Spleen (tissue), 11 donors: Measurements from ENCODE around the gene ERC2. TPM values are rescaled to one million over a fixed set of nuclear protein-coding genes. Genes with fewer than 3 reads are reported as not detected.

ENCODE experiments used
- DNase-seq: peaks from one replicate; pipeline ENCODE4 v3.0.0-alpha.2; 2020
- H3K27ac ChIP-seq, 8 donors: fragments of 200-600 bp; sonication (generic) in 7 of 8; 1 replicate in 4 of 8; 2 replicates in 4 of 8; pipeline versions ENCODE4 v1.5.0 to v1.8.0; 2016 to 2021; ENCODE audit warnings: inconsistent platforms in 4 of 8, mild to moderate bottlenecking in 4 of 8, moderate library complexity in 1 of 8
- H3K27me3 ChIP-seq, 7 donors: fragments of 200-600 bp; sonication (generic) in 6 of 7; replicated peaks in 1 of 7; 1 replicate in 4 of 7; 2 replicates in 3 of 7; pipeline versions ENCODE4 v1.5.0 to v1.8.0; 2016 to 2021; ENCODE audit warnings: inconsistent platforms in 3 of 7, mild to moderate bottlenecking in 1 of 7
- H3K36me3 ChIP-seq, 6 donors: fragments of 200-600 bp; sonication (generic) in 5 of 6; 1 replicate in 4 of 6; 2 replicates in 2 of 6; pipeline versions ENCODE4 v1.5.0 to v1.8.0; 2016 to 2021; ENCODE audit warnings: inconsistent platforms in 2 of 6
- H3K4me1 ChIP-seq, 6 donors: fragments of 200-600 bp; sonication (generic) in 5 of 6; 1 replicate in 3 of 6; 2 replicates in 3 of 6; pipeline versions ENCODE4 v1.5.0 to v1.8.0; 2016 to 2021; ENCODE audit warnings: inconsistent platforms in 3 of 6
- H3K4me3 ChIP-seq, 8 donors: fragments of 200-600 bp; sonication (generic) in 7 of 8; 1 replicate in 4 of 8; 2 replicates in 4 of 8; pipeline versions ENCODE4 v1.5.0 to v1.8.0; 2016 to 2021; ENCODE audit warnings: inconsistent platforms in 4 of 8, mild to moderate bottlenecking in 4 of 8, moderate library complexity in 2 of 8
- H3K9me3 ChIP-seq, 8 donors: fragments of 200-600 bp; sonication (generic) in 7 of 8; 1 replicate in 4 of 8; 2 replicates in 4 of 8; pipeline versions ENCODE4 v1.5.0 to v1.8.0; 2016 to 2021; ENCODE audit warnings: inconsistent platforms in 4 of 8
- POLR2A ChIP-seq, 3 donors: fragments of 450-650 bp; IDR thresholded peaks; one replicate each; pipeline ENCODE4 v1.5.1; 2017; ENCODE audit warnings: antibody characterized with exemption in 3 of 3, mild to moderate bottlenecking in 1 of 3
- POLR2AphosphoS5 ChIP-seq, 3 donors: sonication (generic); formaldehyde crosslinking; IDR thresholded peaks; one replicate each; pipeline ENCODE4 v1.5.1; 2017; ENCODE audit warnings: antibody characterized with exemption in 3 of 3
- WGBS, 5 donors: extraction: QIAGEN DNeasy Blood & Tissue Kit in 3 of 5; methylation state at CpG; one replicate each; pipeline versions ENCODE4 v1.1.5 to v1.1.7; 2013 to 2018; 5-methylcytosine and 5-hydroxymethylcytosine counted together
- intact Hi-C: fragments of 100-400 bp; cut with DNase I; formaldehyde crosslinking; loops from one replicate; pipeline ENCODE4 v1.15.0; 2023; ENCODE audit warnings: low total_unique reads
- polyA plus RNA-seq, 3 donors: library from polyadenylated mRNA; stranded (reverse); fragments of 200-250 nt; gene quantifications; one replicate each; pipeline ENCODE4 v1.2.1, GENCODE V29; 2013
- total RNA-seq, 7 donors: library from RNA; depleted of rRNA in 3 of 7; stranded (reverse); fragments of >200 nt in 3 of 7; fragmentation: NEBNext Ultra II Directional in 4 of 7; extraction: Animal tissue kit (Norgen Biotek cat#: 25700) in 4 of 7; gene quantifications; one replicate each; pipeline versions ENCODE4 v1.1.0 to v1.2.1, GENCODE V29; 2016 to 2021
- TF ChIP-seq, protein P1 (sequence below), 11 experiments: fragments of 200-600 bp in 7 of 11; fragments of 450-650 bp in 4 of 11; sonication (generic) in 4 of 11; IDR thresholded peaks in 8 of 11; conservative IDR thresholded peaks in 3 of 11; 1 replicate in 7 of 11; 2 replicates in 4 of 11; pipeline versions ENCODE4 v1.4.0 to v1.8.0; 2016 to 2021; ENCODE audit warnings: antibody characterized with exemption in 11 of 11, inconsistent platforms in 4 of 11, mild to moderate bottlenecking in 1 of 11
- donor health status: healthy with polysubstance abuse.
- donor health status: DM: no; HTN: no; CAD: no; lungs with moderate emphysema.
- donor health status: DM: no; HTN: no; CAD: no.
- donor health status: Bipolar disorder and iron deficiency.
- donor health status: healthy.
- donor health status: DM: no; HTN: no; CAD: no.
- donor health status: DM: yes; HTN: yes; CAD: no.

ERC2 gene
- total and polyA plus RNA-seq, 10 donors = 0.04 to 4.9 (median 0.39) TPM

- H3K9me3 ChIP-seq = peaks cover 0 to 14% (median 8%) of the 10 kb centered on the region in 8 donors
- 81 to 90% (median 90%) methylated on average over 5 of the region's 5 CpGs for WGBS, 5 donors
- no peaks in the 10 kb centered on the region for H3K4me1 ChIP-seq
- TF ChIP-seq, protein P1, sequence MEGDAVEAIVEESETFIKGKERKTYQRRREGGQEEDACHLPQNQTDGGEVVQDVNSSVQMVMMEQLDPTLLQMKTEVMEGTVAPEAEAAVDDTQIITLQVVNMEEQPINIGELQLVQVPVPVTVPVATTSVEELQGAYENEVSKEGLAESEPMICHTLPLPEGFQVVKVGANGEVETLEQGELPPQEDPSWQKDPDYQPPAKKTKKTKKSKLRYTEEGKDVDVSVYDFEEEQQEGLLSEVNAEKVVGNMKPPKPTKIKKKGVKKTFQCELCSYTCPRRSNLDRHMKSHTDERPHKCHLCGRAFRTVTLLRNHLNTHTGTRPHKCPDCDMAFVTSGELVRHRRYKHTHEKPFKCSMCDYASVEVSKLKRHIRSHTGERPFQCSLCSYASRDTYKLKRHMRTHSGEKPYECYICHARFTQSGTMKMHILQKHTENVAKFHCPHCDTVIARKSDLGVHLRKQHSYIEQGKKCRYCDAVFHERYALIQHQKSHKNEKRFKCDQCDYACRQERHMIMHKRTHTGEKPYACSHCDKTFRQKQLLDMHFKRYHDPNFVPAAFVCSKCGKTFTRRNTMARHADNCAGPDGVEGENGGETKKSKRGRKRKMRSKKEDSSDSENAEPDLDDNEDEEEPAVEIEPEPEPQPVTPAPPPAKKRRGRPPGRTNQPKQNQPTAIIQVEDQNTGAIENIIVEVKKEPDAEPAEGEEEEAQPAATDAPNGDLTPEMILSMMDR (IDR thresholded peaks at IDR 0.05 in 8 of 11, conservative IDR thresholded peaks at IDR 0.05 in 3 of 11) = no peak
- TF ChIP-seq POLR2AphosphoS5 (IDR thresholded peaks at IDR 0.05) (no peak), POLR2A (IDR thresholded peaks at IDR 0.05) (no peak)
- no peak overlapping the region for H3K27ac ChIP-seq
- H3K4me3 ChIP-seq = no peak overlapping the region
- H3K27me3 ChIP-seq = no peaks in the 10 kb centered on the region
- H3K36me3 ChIP-seq = no peaks in the 10 kb centered on the region
- intact Hi-C loops = no loop called here
- no peak for DNase-seq
These were observed 348.5 kb downstream of the ERC2 start for GRCh38 chr3:56119575-56120349.

GRCh38 chr3:56118968-56119367, 349.3 kb downstream of the ERC2 start:
- Histone ChIP-seq H3K9me3 (peaks cover 0 to 22% (median 10%) of the 10 kb centered on the region in 8 donors), H3K4me3 (no peak overlapping the region), H3K27ac (no peak overlapping the region), H3K4me1 (no peaks in the 10 kb centered on the region), H3K36me3 (no peaks in the 10 kb centered on the region), H3K27me3 (no peaks in the 10 kb centered on the region)
- TF ChIP-seq POLR2A (IDR thresholded peaks at IDR 0.05) (no peak), POLR2AphosphoS5 (IDR thresholded peaks at IDR 0.05) (no peak)
- TF ChIP-seq, protein P1 (IDR thresholded peaks at IDR 0.05 in 8 of 11, conservative IDR thresholded peaks at IDR 0.05 in 3 of 11) = no peak
- no peak for DNase-seq
- WGBS, 5 donors = 21 to 54% (median 43%) methylated on average over 1 of the region's 1 CpG
- intact Hi-C loops = no loop called here

GRCh38 chr3:56115698-56116097, 352.6 kb downstream of the ERC2 start:
- Histone ChIP-seq H3K4me1 (no peaks in the 10 kb centered on the region), H3K27me3 (no peaks in the 10 kb centered on the region), H3K27ac (no peak overlapping the region), H3K9me3 (peaks cover 0 to 22% (median 10%) of the 10 kb centered on the region in 8 donors), H3K36me3 (no peaks in the 10 kb centered on the region), H3K4me3 (no peak overlapping the region)
- intact Hi-C loops = no loop called here
- 24 to 59% (median 44%) methylated on average over 2 of the region's 2 CpGs for WGBS, 5 donors
- no peak for DNase-seq
- TF ChIP-seq, protein P1 (IDR thresholded peaks at IDR 0.05 in 8 of 11, conservative IDR thresholded peaks at IDR 0.05 in 3 of 11) = no peak
- no peak for TF ChIP-seq POLR2A (IDR thresholded peaks at IDR 0.05)
- no peak for TF ChIP-seq POLR2AphosphoS5 (IDR thresholded peaks at IDR 0.05)

DNA sequence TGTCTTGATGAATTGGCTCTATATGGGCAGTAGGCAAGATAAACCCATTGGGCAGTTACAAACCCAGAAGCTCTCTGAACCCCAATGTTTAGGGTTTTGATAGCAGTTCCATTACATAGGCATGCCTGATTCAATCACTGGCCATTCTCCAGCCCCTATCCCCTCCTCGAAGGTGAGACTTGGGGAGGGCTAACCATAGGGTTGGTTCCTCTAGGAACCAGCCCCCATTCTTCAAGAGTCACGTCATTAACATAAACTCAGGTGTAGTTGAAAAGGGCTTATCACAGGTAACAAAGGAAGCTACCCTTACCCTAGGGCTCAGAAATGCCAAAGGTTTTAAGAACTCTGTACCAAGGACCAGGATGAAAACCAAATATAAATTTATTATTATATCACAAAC, 353.1 kb downstream of the ERC2 start:
- H3K27ac ChIP-seq = no peak overlapping the region
- no peaks in the 10 kb centered on the region for H3K36me3 ChIP-seq
- no peak for TF ChIP-seq POLR2A (IDR thresholded peaks at IDR 0.05)
- TF ChIP-seq POLR2AphosphoS5 (IDR thresholded peaks at IDR 0.05) = no peak
- TF ChIP-seq, protein P1 (IDR thresholded peaks at IDR 0.05 in 8 of 11, conservative IDR thresholded peaks at IDR 0.05 in 3 of 11) = no peak
- intact Hi-C loops = no loop called here
- no peaks in the 10 kb centered on the region for H3K27me3 ChIP-seq
- WGBS, 5 donors = 66 to 86% (median 72%) methylated on average over 2 of the region's 2 CpGs
- peaks cover 0 to 22% (median 10%) of the 10 kb centered on the region in 8 donors for H3K9me3 ChIP-seq
- no peaks in the 10 kb centered on the region for H3K4me1 ChIP-seq
- H3K4me3 ChIP-seq = no peak overlapping the region
- DNase-seq = no peak
